Fibroblast of the aortic adventitia (primary cell): ENCODE data around the gene ZMIZ1. TPM values are rescaled to one million over a fixed set of nuclear protein-coding genes. Genes with fewer than 3 reads are reported as not detected.

Source experiments
- DNase-seq: peaks from one replicate; pipeline ENCODE4 v3.0.0-alpha.2; 2010; ENCODE audit warnings: low read depth
- H3K4me3 ChIP-seq: 2 replicates; pipeline ENCODE4 v1.5.1; 2011; ENCODE audit warnings: low read depth, mild to moderate bottlenecking, control low read depth, low read length, moderate library complexity
- total RNA-seq: library from RNA; depleted of rRNA; stranded (reverse); fragments of >200 nt; gene quantifications from 2 replicates; pipeline ENCODE4 v1.2.3, GENCODE V29; 2012; ENCODE audit warnings: low replicate concordance
- TF ChIP-seq, protein P1 (sequence below): IDR thresholded peaks from 2 replicates; pipeline ENCODE4 v1.5.1; 2011; ENCODE audit warnings: mild to moderate bottlenecking, low read length, control low read depth, inconsistent platforms; ENCODE audit not compliant: insufficient read depth

The ZMIZ1 gene
- total RNA-seq, 1 donor: 28.1 TPM

- H3K4me3 ChIP-seq: no peak overlapping the region
- TF ChIP-seq, protein P1, sequence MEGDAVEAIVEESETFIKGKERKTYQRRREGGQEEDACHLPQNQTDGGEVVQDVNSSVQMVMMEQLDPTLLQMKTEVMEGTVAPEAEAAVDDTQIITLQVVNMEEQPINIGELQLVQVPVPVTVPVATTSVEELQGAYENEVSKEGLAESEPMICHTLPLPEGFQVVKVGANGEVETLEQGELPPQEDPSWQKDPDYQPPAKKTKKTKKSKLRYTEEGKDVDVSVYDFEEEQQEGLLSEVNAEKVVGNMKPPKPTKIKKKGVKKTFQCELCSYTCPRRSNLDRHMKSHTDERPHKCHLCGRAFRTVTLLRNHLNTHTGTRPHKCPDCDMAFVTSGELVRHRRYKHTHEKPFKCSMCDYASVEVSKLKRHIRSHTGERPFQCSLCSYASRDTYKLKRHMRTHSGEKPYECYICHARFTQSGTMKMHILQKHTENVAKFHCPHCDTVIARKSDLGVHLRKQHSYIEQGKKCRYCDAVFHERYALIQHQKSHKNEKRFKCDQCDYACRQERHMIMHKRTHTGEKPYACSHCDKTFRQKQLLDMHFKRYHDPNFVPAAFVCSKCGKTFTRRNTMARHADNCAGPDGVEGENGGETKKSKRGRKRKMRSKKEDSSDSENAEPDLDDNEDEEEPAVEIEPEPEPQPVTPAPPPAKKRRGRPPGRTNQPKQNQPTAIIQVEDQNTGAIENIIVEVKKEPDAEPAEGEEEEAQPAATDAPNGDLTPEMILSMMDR: no peak
- DNase-seq: no peak
Measured at GRCh38 chr10:79082631-79083596, 14.1 kb downstream of the ZMIZ1 start.

- no peak overlapping the region for H3K4me3 ChIP-seq
- DNase-seq: peak; percentile 88
- TF ChIP-seq, protein P1: no peak
Measured at GRCh38 chr10:79084012-79084971, 15.5 kb downstream of the ZMIZ1 start.

DNA sequence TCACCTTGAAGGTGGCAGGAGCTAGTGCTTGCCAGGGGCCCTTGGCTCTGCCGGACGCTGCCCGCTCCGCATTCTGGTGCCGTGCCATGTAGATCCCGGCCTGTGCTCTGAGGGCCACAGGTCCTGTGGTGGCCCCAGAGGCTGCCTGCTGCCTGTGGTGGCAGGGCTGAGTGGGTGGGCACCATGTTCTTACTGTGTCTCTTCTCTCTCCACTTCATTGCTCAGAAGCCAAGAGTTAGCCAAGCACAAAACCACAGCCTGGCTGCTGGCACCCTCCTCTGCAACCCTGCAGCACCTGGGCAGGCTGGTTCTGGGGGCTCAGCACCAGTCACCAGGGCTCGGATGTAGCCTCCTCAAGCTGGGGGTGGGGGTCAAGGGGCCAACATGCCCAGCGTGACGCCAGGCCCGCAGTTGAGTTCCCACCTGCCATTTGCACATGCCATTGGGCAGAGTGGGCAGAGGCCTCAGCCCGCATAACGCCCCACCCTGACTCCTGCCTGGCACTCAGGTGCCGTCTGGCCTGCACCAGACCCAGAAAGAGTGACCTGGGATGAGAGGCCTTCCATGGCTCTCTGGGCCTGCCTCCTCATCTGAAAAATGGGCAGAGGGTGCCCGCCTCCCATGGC lies 16.3 kb downstream of the ZMIZ1 start:
- DNase-seq: no peak
- TF ChIP-seq, protein P1: no peak

GRCh38 chr10:79086822-79087221 lies 18.1 kb downstream of the ZMIZ1 start:
- DNase-seq: no peak
- TF ChIP-seq, protein P1: no peak
- H3K4me3 ChIP-seq: no peak overlapping the region

More for the DNA sequence above, 16.3 kb downstream of the ZMIZ1 start:
- no peak overlapping the region for H3K4me3 ChIP-seq

DNA sequence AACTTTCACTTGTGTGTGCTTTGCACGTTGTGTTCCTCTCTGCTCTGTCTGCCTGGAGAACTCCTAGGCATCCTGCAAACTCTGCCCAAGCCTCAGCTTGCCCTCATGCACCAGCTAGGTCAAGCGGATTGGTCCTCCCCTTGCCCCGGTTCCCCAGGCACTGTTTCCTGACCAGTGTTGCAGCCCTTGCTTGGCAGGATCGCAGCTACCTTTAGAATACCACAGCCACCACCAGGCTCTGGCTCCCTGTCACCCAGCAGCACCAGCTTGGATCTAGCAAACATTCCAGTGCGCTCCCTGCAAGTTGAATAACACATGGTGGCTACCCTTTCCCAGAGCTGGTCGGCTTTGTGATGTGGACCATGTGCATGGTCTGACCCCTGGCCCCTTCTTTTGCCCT lies 19.0 kb downstream of the ZMIZ1 start:
- H3K4me3 ChIP-seq: no peak overlapping the region
- DNase-seq: no peak
- TF ChIP-seq, protein P1: no peak

GRCh38 chr10:79088176-79088575 lies 19.4 kb downstream of the ZMIZ1 start:
- no peak for DNase-seq
- no peak overlapping the region for H3K4me3 ChIP-seq
- TF ChIP-seq, protein P1: no peak
